OCI-LY1 (cell line): ENCODE measurements around the gene PPARD.
"Not testable (repeated sequence)": the region's sequence is repeated elsewhere in the genome, so short reads cannot be mapped to it uniquely, and the experiment has no call there.

Experiments
- EZH2 ChIP-seq: fragments of 200-600 bp; sonication (generic), shearing (Covaris generic); IDR thresholded peaks from 2 replicates; pipeline ENCODE4 v1.8.0; 2017; ENCODE audit warnings: borderline replicate concordance, mixed run types, mild to moderate bottlenecking, antibody characterized with exemption, low read length, moderate library complexity, mixed read lengths
- TF ChIP-seq, protein P1 (sequence below): fragments of 200-600 bp; sonication (generic), shearing (Covaris generic); IDR thresholded peaks from 2 replicates; pipeline ENCODE4 v1.5.1; 2017; ENCODE audit warnings: mild to moderate bottlenecking, antibody characterized with exemption, low read length, moderate library complexity, mixed read lengths

DNA sequence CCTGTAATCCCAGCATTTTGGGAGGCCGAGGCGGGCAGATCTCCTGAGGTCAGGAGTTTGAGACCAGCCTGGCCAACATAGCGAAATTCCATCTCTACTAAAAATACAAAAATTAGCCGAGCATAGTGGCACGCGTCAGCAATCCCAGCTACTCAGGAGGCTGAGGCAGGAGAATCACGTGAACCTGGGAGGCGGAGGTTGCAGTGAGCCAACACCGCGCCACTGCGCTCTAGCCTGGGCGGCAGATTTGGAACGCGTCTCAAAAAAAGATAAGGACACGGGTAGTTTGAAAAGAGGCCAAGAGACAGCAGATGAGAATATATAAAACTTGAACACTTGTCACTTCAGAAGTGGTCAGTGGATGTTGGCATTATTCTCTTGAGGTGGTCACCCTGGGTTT is 35.2 kb upstream of the PPARD start:
- TF ChIP-seq, protein P1, sequence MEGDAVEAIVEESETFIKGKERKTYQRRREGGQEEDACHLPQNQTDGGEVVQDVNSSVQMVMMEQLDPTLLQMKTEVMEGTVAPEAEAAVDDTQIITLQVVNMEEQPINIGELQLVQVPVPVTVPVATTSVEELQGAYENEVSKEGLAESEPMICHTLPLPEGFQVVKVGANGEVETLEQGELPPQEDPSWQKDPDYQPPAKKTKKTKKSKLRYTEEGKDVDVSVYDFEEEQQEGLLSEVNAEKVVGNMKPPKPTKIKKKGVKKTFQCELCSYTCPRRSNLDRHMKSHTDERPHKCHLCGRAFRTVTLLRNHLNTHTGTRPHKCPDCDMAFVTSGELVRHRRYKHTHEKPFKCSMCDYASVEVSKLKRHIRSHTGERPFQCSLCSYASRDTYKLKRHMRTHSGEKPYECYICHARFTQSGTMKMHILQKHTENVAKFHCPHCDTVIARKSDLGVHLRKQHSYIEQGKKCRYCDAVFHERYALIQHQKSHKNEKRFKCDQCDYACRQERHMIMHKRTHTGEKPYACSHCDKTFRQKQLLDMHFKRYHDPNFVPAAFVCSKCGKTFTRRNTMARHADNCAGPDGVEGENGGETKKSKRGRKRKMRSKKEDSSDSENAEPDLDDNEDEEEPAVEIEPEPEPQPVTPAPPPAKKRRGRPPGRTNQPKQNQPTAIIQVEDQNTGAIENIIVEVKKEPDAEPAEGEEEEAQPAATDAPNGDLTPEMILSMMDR: not testable (repeated sequence)
- not testable (repeated sequence) for TF ChIP-seq EZH2
